ENCODE results near the gene SNAPC3. TPM values are rescaled to one million over a fixed set of nuclear protein-coding genes. Genes with fewer than 3 reads are reported as not detected.

SNAPC3 gene
- total RNA-seq, 2 donors from 2014 or later: 22.6 to 23.6 TPM

- intact Hi-C loops (cut with DNase I): no loop called here
- DNase-seq: no peak
- no peak for ATAC-seq
Measured at GRCh38 chr9:15475923-15476536, 53.4 kb downstream of the SNAPC3 start.

GRCh38 chr9:15480028-15480427 is 57.4 kb downstream of the SNAPC3 start:
- intact Hi-C loops (cut with DNase I): no loop called here
- ATAC-seq: no peak
- no peak for DNase-seq

DNA sequence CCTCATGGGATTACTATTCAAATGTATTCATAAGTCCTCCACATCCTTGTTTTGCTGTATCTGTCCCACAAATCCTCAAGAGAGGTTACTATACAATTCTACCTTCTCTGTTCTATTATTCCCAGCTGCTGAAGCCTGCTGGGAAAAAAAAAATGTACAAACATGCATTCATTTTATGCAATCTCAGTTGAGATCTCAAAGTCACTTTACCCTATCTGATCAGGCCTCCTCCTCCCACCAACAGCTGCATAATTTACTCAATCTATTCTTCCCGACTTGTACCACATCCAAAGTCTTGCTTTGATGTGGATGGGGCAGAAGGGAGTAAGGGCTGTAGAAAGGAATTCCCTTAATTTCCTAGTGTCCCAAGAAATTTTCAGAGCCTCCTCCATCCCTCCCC is 59.5 kb downstream of the SNAPC3 start:
- ATAC-seq: no peak
- intact Hi-C loops (cut with DNase I): no loop called here
- no peak for DNase-seq

DNA sequence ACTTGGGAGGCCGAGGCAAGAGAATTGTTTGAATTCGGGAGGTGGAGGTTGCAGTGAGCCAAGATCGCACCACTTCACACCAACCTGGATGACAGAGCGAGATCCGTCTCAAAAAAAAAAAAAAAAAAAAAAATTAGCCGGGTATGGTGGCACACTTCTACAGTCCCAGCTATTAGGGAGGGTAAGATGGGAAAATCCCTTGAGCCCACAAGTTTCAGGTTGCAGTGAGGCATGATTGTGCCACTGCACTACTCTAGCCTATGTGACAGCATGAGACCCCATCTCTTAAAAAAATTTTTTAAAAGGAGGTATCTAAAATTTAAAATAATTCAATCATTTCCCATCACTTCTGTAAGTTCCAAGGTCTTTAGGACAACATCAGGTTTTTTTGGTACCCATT is 62.1 kb downstream of the SNAPC3 start:
- DNase-seq: no peak
- no peak for ATAC-seq
- intact Hi-C loops (cut with DNase I): no loop called here

- intact Hi-C loops (cut with DNase I): no loop called here
- DNase-seq: no peak
- no peak for ATAC-seq
Measured at GRCh38 chr9:15485836-15486666, 63.4 kb downstream of the SNAPC3 start.

GRCh38 chr9:15491950-15492349 is 69.3 kb downstream of the SNAPC3 start:
- ATAC-seq: no peak
- DNase-seq: no peak
- intact Hi-C loops (cut with DNase I): no loop called here

GRCh38 chr9:15492485-15493150 is 69.9 kb downstream of the SNAPC3 start:
- ATAC-seq: no peak
- no peak for DNase-seq
- intact Hi-C loops (cut with DNase I): no loop called here

- ATAC-seq (no peak), DNase-seq (no peak)
- intact Hi-C loops (cut with DNase I): no loop called here
Measured at GRCh38 chr9:15498246-15498995, 75.7 kb downstream of the SNAPC3 start.

DNA sequence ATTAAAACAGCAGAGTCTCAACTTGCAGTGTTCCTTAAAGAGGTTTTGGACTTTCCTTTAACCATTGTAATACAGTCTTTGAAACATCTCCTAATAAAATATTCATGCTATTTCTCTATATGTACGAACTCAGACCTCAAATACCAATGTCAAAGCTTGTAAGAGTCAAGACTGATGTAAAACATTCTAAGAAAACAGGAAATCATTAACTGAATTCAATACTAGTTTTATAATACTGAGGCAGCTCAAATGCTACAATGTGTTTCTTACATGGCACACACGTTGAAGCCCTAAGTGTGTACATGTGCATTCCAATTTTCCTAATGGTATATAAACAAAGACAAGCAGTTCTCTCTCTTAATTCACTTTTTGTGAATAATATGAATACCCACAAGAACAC is 76.5 kb downstream of the SNAPC3 start:
- intact Hi-C loops (cut with DNase I): no loop called here
- DNase-seq (no peak), ATAC-seq (no peak)

DNA sequence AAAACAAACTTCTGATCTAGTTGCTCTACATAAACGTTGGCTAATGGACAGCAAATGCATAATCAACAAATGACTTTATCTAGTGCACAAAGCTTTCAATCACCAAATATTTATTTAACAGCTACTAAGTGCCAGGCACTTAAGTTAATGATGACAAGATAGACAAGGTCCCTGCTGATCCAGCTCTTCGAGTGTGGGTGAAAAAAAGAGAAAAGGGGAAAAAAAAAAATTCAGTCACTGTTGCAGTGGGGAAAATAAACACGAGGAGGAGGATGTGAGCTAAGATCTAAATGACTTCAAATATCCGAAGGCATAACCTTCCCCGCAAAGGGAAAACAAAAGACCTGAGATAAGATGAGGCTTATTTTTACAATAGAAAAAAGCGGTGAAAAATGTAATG is 78.5 kb downstream of the SNAPC3 start:
- DNase-seq (no peak), ATAC-seq (no peak)
- intact Hi-C loops (cut with DNase I): loop anchor here in 1 of 2 donors (10.0 kb wide), 1 partner anchor 104 kb away; no protein-coding TSS in a partner anchor

DNA sequence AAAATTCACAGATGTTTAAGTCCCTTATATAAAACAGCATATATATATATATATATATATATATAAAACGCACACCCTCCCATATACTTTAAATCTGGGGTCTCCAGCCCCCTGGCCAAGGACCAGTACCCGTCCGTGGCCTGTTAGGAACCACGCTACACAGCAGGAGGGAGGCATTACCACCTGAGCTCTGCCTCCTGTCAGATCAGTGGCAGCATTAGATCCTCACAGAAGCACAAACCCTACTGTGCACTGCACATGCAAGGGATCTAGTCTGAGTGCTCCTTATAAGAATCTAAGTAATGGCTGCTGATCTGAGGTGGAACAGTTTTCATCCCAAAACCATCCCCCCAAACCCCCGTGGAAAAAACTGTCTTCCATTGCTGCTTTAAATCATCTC is 79.1 kb downstream of the SNAPC3 start:
- DNase-seq (no peak), ATAC-seq (no peak)
- intact Hi-C loops (cut with DNase I): loop anchor here in 1 of 2 donors (10.0 kb wide), 1 partner anchor 103 kb away; no protein-coding TSS in a partner anchor

GRCh38 chr9:15505921-15506320 is 83.2 kb downstream of the SNAPC3 start:
- no peak for ATAC-seq
- DNase-seq: no peak
- intact Hi-C loops (cut with DNase I): loop anchor here in 1 of 2 donors (10.0 kb wide), 1 partner anchor 99 kb away; no protein-coding TSS in a partner anchor

- DNase-seq (peak; percentile 54), ATAC-seq (peak; percentile 79 to 85)
- intact Hi-C loops (cut with DNase I): loop anchor here in 1 of 2 donors (2.0 to 10.0 kb wide), 2 partner anchors 43 to 95 kb away; partner anchors contain the start of gene CCDC171
Measured at GRCh38 chr9:15509931-15510788, 87.5 kb downstream of the SNAPC3 start.

- peak; percentile 80 for DNase-seq
- ATAC-seq: peak; percentile 92 to 94
- intact Hi-C loops (cut with DNase I): loop anchor here in 1 of 2 donors (2.0 kb wide), 1 partner anchor 42 kb away; the partner anchor contains the start of gene CCDC171
Measured at GRCh38 chr9:15510789-15511575, 88.3 kb downstream of the SNAPC3 start, which contains the start of gene PSIP1. TSS of gene PSIP1 (minus strand) at chr9:15510970. CDS start at chr9:15510188, 782 bp downstream.

Measured in left cardiac atrium (tissue), 4 donors.